ENCODE data around the gene STX4. TPM values are rescaled to one million over a fixed set of nuclear protein-coding genes. Genes with fewer than 3 reads are reported as not detected.

Gene STX4
- total RNA-seq, 1 donor from 2014 or later, result 35.3 TPM

- Mint-ChIP-seq H3K36me3 (no peaks in the 10 kb centered on the region), H3K27ac (peak overlapping the region; percentile 85), H3K27me3 (peaks cover 14% of the 10 kb centered on the region), H3K9me3 (no peaks in the 10 kb centered on the region), H3K4me3 (peak overlapping the region; percentile 75), H3K4me1 (ENCODE audit: unreplicated experiment) (peaks cover 23% of the 10 kb centered on the region)
- DNase-seq (ENCODE audit: extremely low spot score, unreplicated experiment), result no peak
- no peak for TF ChIP-seq CTCF (conservative IDR thresholded peaks at IDR 0.05)
Observed at GRCh38 chr16:31002250-31002700, 31.1 kb upstream of the STX4 start.

- H3K27ac Mint-ChIP-seq, result peak overlapping the region; percentile 85
- no peak overlapping the region for H3K4me3 Mint-ChIP-seq
- no peaks in the 10 kb centered on the region for H3K9me3 Mint-ChIP-seq
- DNase-seq (ENCODE audit: extremely low spot score, unreplicated experiment), result no peak
- H3K36me3 Mint-ChIP-seq, result no peaks in the 10 kb centered on the region
- TF ChIP-seq CTCF (conservative IDR thresholded peaks at IDR 0.05), result no peak
- H3K4me1 Mint-ChIP-seq (ENCODE audit: unreplicated experiment), result peaks cover 22% of the 10 kb centered on the region
- H3K27me3 Mint-ChIP-seq, result peaks cover 17% of the 10 kb centered on the region
Observed at GRCh38 chr16:31002862-31003341, 30.5 kb upstream of the STX4 start.

- no peak overlapping the region for H3K27ac Mint-ChIP-seq
- H3K36me3 Mint-ChIP-seq, result no peaks in the 10 kb centered on the region
- TF ChIP-seq CTCF (conservative IDR thresholded peaks at IDR 0.05), result no peak
- H3K27me3 Mint-ChIP-seq, result peaks cover 17% of the 10 kb centered on the region
- peaks cover 16% of the 10 kb centered on the region for H3K4me1 Mint-ChIP-seq (ENCODE audit: unreplicated experiment)
- peak overlapping the region; percentile 18 for H3K4me3 Mint-ChIP-seq
- no peaks in the 10 kb centered on the region for H3K9me3 Mint-ChIP-seq
- DNase-seq (ENCODE audit: extremely low spot score, unreplicated experiment), result no peak
Observed at GRCh38 chr16:31003744-31004143, 29.6 kb upstream of the STX4 start.

DNA sequence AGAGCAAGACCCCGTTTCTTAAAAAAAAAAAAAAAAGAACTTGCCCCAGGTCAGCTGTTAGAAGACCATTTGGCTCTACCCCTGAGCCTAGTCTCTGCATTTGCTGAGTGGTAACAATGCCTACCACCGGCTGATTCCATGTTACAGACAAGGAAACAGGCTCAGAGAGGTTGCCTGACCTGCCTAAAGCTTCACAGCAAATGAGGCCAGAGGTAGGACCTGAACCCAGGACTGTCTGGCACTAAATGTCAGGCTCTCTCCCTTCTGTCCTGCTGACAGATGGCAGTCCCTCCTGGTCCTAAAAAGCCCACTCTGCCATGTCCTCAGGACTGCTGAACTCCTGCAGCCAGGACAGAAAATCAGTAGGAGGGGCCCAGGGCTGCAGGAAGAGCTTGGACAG lies 28.7 kb upstream of the STX4 start:
- Mint-ChIP-seq H3K27ac (no peak overlapping the region), H3K27me3 (peaks cover 25% of the 10 kb centered on the region)

DNA sequence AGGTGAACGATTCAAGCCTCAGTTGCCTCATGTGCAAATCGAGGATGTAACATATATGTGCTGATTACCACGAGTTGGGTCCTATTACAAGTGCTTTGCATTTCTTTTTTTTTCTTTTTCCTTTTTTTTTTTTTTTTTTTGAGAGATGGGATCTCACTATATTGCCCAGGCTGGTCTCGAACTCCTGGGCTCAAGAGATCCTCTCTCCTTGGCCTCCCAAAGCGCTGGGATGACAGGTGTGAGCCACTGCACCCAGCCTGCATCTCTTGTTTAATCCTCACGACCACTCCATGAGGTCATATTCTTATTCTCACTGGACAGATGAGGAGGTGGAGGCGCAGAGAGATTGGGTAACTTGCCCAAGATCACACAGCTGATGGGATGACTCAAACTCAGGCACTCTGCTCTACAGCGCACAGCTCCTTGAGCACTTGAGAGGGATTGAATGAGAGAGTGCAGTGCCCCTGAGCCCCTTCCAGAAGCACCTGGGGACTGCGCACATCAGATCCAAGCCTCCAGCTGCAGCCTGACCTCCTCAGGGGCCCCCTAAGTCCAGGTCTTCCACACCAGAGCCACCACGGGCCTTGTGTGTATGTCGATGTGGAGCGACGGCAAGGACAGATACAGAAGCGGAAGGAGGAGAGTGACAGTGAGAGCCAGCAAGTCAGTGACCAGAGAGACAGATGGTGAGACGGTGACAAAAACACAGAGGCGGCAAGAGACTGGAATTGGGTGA lies 27.8 kb upstream of the STX4 start:
- no peak for DNase-seq (ENCODE audit: extremely low spot score, unreplicated experiment)
- Mint-ChIP-seq H3K36me3 (no peaks in the 10 kb centered on the region), H3K27me3 (peaks cover 29% of the 10 kb centered on the region), H3K27ac (no peak overlapping the region), H3K4me1 (ENCODE audit: unreplicated experiment) (peaks cover 16% of the 10 kb centered on the region), H3K4me3 (no peak overlapping the region), H3K9me3 (no peaks in the 10 kb centered on the region)
- no peak for TF ChIP-seq CTCF (conservative IDR thresholded peaks at IDR 0.05)

More for the DNA sequence above, 28.7 kb upstream of the STX4 start:
- TF ChIP-seq CTCF (conservative IDR thresholded peaks at IDR 0.05), result no peak
- H3K4me1 Mint-ChIP-seq (ENCODE audit: unreplicated experiment), result peaks cover 16% of the 10 kb centered on the region
- no peak overlapping the region for H3K4me3 Mint-ChIP-seq
- no peak for DNase-seq (ENCODE audit: extremely low spot score, unreplicated experiment)
- H3K36me3 Mint-ChIP-seq, result no peaks in the 10 kb centered on the region
- H3K9me3 Mint-ChIP-seq, result no peaks in the 10 kb centered on the region

All from type B pancreatic cell (in vitro differentiated cells).